T follicular helper cell (primary cell): ENCODE data around the gene NGEF.

Experiments
- DNase-seq: peaks from one replicate; pipeline ENCODE4 v3.0.0-alpha.2; 2020; ENCODE audit warnings: low read depth

NGEF gene

GRCh38 chr2:232885264-232885961 lies 127.6 kb downstream of the NGEF start:
- DNase-seq: no peak

- no peak for DNase-seq
These were observed 128.3 kb downstream of the NGEF start for GRCh38 chr2:232884549-232885263.

GRCh38 chr2:232884001-232884421 lies 129.0 kb downstream of the NGEF start:
- no peak for DNase-seq

GRCh38 chr2:232883116-232883721 lies 129.8 kb downstream of the NGEF start:
- DNase-seq: no peak

GRCh38 chr2:232882505-232883115 lies 130.4 kb downstream of the NGEF start:
- DNase-seq: no peak

- DNase-seq: no peak
These were observed 131.0 kb downstream of the NGEF start for GRCh38 chr2:232882085-232882484.

GRCh38 chr2:232880764-232881351 lies 132.2 kb downstream of the NGEF start:
- no peak for DNase-seq

GRCh38 chr2:232879618-232880494 lies 133.2 kb downstream of the NGEF start:
- no peak for DNase-seq

- DNase-seq: no peak
These were observed 134.0 kb downstream of the NGEF start for GRCh38 chr2:232878855-232879617.

GRCh38 chr2:232877940-232878511 lies 135.0 kb downstream of the NGEF start:
- DNase-seq: no peak

- DNase-seq: no peak
These were observed 136.0 kb downstream of the NGEF start for GRCh38 chr2:232876978-232877441.

- DNase-seq: no peak
These were observed 136.7 kb downstream of the NGEF start for GRCh38 chr2:232876161-232876977.

- no peak for DNase-seq
These were observed 137.6 kb downstream of the NGEF start for GRCh38 chr2:232875256-232876121.

GRCh38 chr2:232874677-232875223 lies 138.3 kb downstream of the NGEF start:
- no peak for DNase-seq

GRCh38 chr2:232873909-232874641 lies 139.0 kb downstream of the NGEF start:
- no peak for DNase-seq

- no peak for DNase-seq
These were observed 139.7 kb downstream of the NGEF start for GRCh38 chr2:232873292-232873908.

GRCh38 chr2:232872826-232873225 lies 140.2 kb downstream of the NGEF start:
- no peak for DNase-seq
